Prostate gland (tissue), 2 donors: ENCODE results near the gene CCL15. TPM values are rescaled to one million over a fixed set of nuclear protein-coding genes. Genes with fewer than 3 reads are reported as not detected.
A peak's percentile ranks its signal among the peaks of the same experiment; 100 is the strongest.
"Not testable (repeated sequence)": the region's sequence is repeated elsewhere in the genome, so short reads cannot be mapped to it uniquely, and the experiment has no call there.

Source experiments
- DNase-seq: peaks from one replicate; pipeline ENCODE4 v3.0.0-alpha.2; 2019; ENCODE audit warnings: low spot score
- H3K27ac ChIP-seq, 2 donors: fragments of 200-600 bp; sonication (generic); 2 replicates each; pipeline ENCODE4 v1.5.1; 2017 to 2019
- H3K27me3 ChIP-seq: fragments of 200-600 bp; sonication (generic); replicated peaks from 2 replicates; pipeline ENCODE4 v1.5.1; 2019; ENCODE audit not compliant: insufficient read depth
- H3K36me3 ChIP-seq, 2 donors: fragments of 200-600 bp; sonication (generic); 1 replicate in 1 of 2; 2 replicates in 1 of 2; pipeline versions ENCODE4 v1.5.1 to v1.8.1; 2017 to 2019
- H3K4me1 ChIP-seq: fragments of 200-600 bp; sonication (generic); replicated peaks from 2 replicates; pipeline ENCODE4 v1.5.1; 2019
- H3K4me3 ChIP-seq, 2 donors: fragments of 200-600 bp; sonication (generic); 2 replicates each; pipeline ENCODE4 v1.5.1; 2017 to 2019
- H3K9me3 ChIP-seq: fragments of 200-600 bp; sonication (generic); 2 replicates; pipeline ENCODE4 v1.5.1; 2017
- CTCF ChIP-seq, 4 experiments: fragments of 200-600 bp in 2 of 4; fragments of 450-650 bp in 2 of 4; sonication (generic) in 2 of 4; IDR thresholded peaks; 1 replicate in 3 of 4; 2 replicates in 1 of 4; pipeline ENCODE4 v1.5.1; 2016 to 2019; ENCODE audit warnings: antibody characterized with exemption in 4 of 4, mild to moderate bottlenecking in 2 of 4, moderate library complexity in 2 of 4
- POLR2A ChIP-seq: fragments of 450-650 bp; IDR thresholded peaks from one replicate; pipeline ENCODE4 v1.6.1; 2016; ENCODE audit warnings: antibody characterized with exemption, mild to moderate bottlenecking
- POLR2AphosphoS5 ChIP-seq: sonication (generic); formaldehyde crosslinking; IDR thresholded peaks from one replicate; pipeline ENCODE4 v1.6.1; 2017; ENCODE audit warnings: antibody characterized with exemption
- WGBS: methylation state at CpG from one replicate; pipeline ENCODE4 v1.1.5; 2018; 5-methylcytosine and 5-hydroxymethylcytosine counted together
- intact Hi-C: fragments of 100-400 bp; cut with DNase I; formaldehyde crosslinking; loops from one replicate; pipeline ENCODE4 v1.14.2; 2022
- total RNA-seq, 2 donors: library from RNA; depleted of rRNA; stranded (reverse); fragments of >200 nt; gene quantifications; one replicate each; pipeline ENCODE4 v1.1.0, GENCODE V29; 2016

The CCL15 gene
- total RNA-seq, 2 donors from 2014 or later = not detected

DNA sequence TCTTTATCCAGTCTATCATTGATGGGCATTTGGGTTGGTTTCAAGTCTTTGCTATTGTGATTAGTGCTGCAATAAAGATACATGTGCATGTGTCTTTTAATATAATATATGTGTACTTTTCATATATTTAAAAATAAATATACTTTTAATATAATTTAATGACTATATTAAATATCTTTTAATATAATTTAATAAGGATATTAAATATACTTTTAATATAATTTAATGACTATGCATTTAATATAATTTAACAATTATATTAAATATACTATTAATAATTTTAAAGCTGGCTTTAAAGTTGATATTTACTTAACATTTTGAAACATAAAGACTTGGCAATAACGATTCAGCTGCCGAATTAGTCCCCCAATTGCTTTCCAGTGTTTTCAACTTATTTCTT is 15.2 kb upstream of the CCL15 start:
- Histone ChIP-seq H3K4me3 (no peak overlapping the region), H3K27me3 (no peaks in the 10 kb centered on the region), H3K27ac (no peak overlapping the region), H3K4me1 (no peaks in the 10 kb centered on the region), H3K9me3 (no peaks in the 10 kb centered on the region), H3K36me3 (no peaks in the 10 kb centered on the region)
- intact Hi-C loops = no loop called here
- no peak for TF ChIP-seq POLR2AphosphoS5
- no peak for TF ChIP-seq CTCF (IDR thresholded peaks at IDR 0.05)
- no peak for TF ChIP-seq POLR2A
- DNase-seq = no peak
- WGBS = 97% methylated on average over 2 of the region's 2 CpGs

GRCh38 chr17:36015895-36016294 is 14.5 kb upstream of the CCL15 start:
- H3K4me3 ChIP-seq, H3K4me1 ChIP-seq, DNase-seq, intact Hi-C loops, H3K27me3 ChIP-seq, H3K27ac ChIP-seq, H3K9me3 ChIP-seq, H3K36me3 ChIP-seq: not testable (repeated sequence)
- 97% methylated on average over 4 of the region's 4 CpGs for WGBS

DNA sequence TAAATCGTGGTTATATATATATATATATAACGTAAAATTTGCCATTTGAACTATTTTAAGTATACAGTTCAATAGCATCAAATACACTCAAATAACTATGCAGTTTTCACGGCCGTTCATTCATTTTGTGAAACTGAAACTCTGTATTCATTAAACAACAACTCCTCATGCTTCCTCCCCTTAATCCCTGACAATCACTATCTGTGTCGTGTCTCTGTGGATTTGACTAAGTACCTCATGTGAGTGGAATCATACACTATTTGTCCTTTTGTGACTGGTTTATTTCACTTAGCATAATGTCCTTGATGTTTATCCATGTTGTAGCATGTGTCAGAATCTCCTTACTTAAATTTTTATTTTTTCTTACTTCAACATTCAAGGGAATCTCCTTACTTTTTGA is 13.6 kb upstream of the CCL15 start:
- WGBS = 84% methylated on average over 5 of the region's 5 CpGs
- Histone ChIP-seq H3K4me1 (no peaks in the 10 kb centered on the region), H3K27me3 (no peaks in the 10 kb centered on the region), H3K9me3 (no peaks in the 10 kb centered on the region), H3K27ac (no peak overlapping the region), H3K36me3 (no peaks in the 10 kb centered on the region), H3K4me3 (no peak overlapping the region)
- intact Hi-C loops = no loop called here
- no peak for DNase-seq
- TF ChIP-seq POLR2A (no peak), POLR2AphosphoS5 (no peak), CTCF (IDR thresholded peaks at IDR 0.05) (no peak)

- no peak for DNase-seq
- Histone ChIP-seq H3K4me3 (no peak overlapping the region), H3K9me3 (no peaks in the 10 kb centered on the region), H3K4me1 (no peaks in the 10 kb centered on the region), H3K27ac (no peak overlapping the region), H3K36me3 (no peaks in the 10 kb centered on the region), H3K27me3 (no peaks in the 10 kb centered on the region)
- TF ChIP-seq POLR2AphosphoS5 = no peak
- no peak for TF ChIP-seq CTCF (IDR thresholded peaks at IDR 0.05)
- TF ChIP-seq POLR2A = no peak
- intact Hi-C loops = no loop called here
- 69% methylated on average over 2 of the region's 2 CpGs for WGBS
These were observed 9.8 kb upstream of the CCL15 start for GRCh38 chr17:36011201-36011600.

GRCh38 chr17:36008998-36009665 is 7.8 kb upstream of the CCL15 start:
- no peaks in the 10 kb centered on the region for H3K36me3 ChIP-seq
- H3K4me1 ChIP-seq = no peaks in the 10 kb centered on the region
- no peaks in the 10 kb centered on the region for H3K9me3 ChIP-seq
- no peak overlapping the region for H3K27ac ChIP-seq
- no peaks in the 10 kb centered on the region for H3K27me3 ChIP-seq
- intact Hi-C loops = no loop called here
- TF ChIP-seq CTCF (IDR thresholded peaks at IDR 0.05) (peak in 1 of 4 experiments; percentile 14), POLR2AphosphoS5 (no peak)
- no peak for DNase-seq
- 85% methylated on average over 14 of the region's 14 CpGs for WGBS
- H3K4me3 ChIP-seq = no peak overlapping the region
